Adrenal gland (tissue), 12 donors: ENCODE results near the gene CYP2C18. TPM values are rescaled to one million over a fixed set of nuclear protein-coding genes. Genes with fewer than 3 reads are reported as not detected.

Experiments
- DNase-seq, 7 donors: peaks; one replicate each; pipeline ENCODE4 v3.0.0-alpha.2; 2019 to 2020
- H3K27ac ChIP-seq, 5 donors: fragments of 200-600 bp; sonication (generic) in 4 of 5; 1 replicate in 3 of 5; 2 replicates in 2 of 5; pipeline versions ENCODE4 v1.5.1 to v1.8.0; 2016 to 2020; ENCODE audit warnings: mild to moderate bottlenecking in 1 of 5
- H3K27me3 ChIP-seq: fragments of 200-600 bp; 2 replicates; pipeline ENCODE4 v1.8.0; 2021
- H3K36me3 ChIP-seq, 2 donors: fragments of 200-600 bp; replicated peaks in 1 of 2; 1 replicate in 1 of 2; 2 replicates in 1 of 2; pipeline versions ENCODE4 v1.5.1 to v1.8.0; 2018 to 2022
- H3K4me1 ChIP-seq, 2 donors: fragments of 200-600 bp; replicated peaks in 1 of 2; 1 replicate in 1 of 2; 2 replicates in 1 of 2; pipeline versions ENCODE4 v1.5.1 to v1.8.0; 2018 to 2021
- H3K4me3 ChIP-seq, 4 donors: fragments of 200-600 bp; sonication (generic) in 3 of 4; one replicate each; pipeline ENCODE4 v1.5.1; 2016 to 2018
- H3K9me3 ChIP-seq, 3 donors: fragments of 200-600 bp; sonication (generic) in 1 of 3; replicated peaks in 1 of 3; 1 replicate in 2 of 3; 2 replicates in 1 of 3; pipeline versions ENCODE4 v1.5.1 to v1.8.0; 2016 to 2021
- POLR2A ChIP-seq, 2 donors: fragments of 450-650 bp; IDR thresholded peaks; one replicate each; pipeline ENCODE4 v1.6.1; 2017; ENCODE audit warnings: antibody characterized with exemption in 2 of 2, mild to moderate bottlenecking in 2 of 2, moderate library complexity in 1 of 2
- WGBS, 4 donors: extraction: QIAGEN DNeasy Blood & Tissue Kit in 2 of 4; methylation state at CpG; one replicate each; pipeline versions ENCODE4 v1.1.5 to v1.1.7; 2013 to 2017; 5-methylcytosine and 5-hydroxymethylcytosine counted together
- intact Hi-C, 2 donors: fragments of 100-400 bp; cut with DNase I; formaldehyde crosslinking; loops; one replicate each; pipeline versions ENCODE4 v1.14.1 to v1.15.0; 2022 to 2023
- polyA plus RNA-seq, 3 donors: library from polyadenylated mRNA; stranded (reverse); fragments of 200-250 nt in 2 of 3; fragments of 350-450 nt in 1 of 3; fragmentation: Illumina TruSeq in 1 of 3; extraction: RNeasy Lipid Tissue Mini Kit (QIAGEN cat#74804) in 1 of 3; gene quantifications; one replicate each; pipeline ENCODE4 v1.2.3, GENCODE V29; 2013 to 2014
- total RNA-seq, 9 donors: library from RNA; depleted of rRNA in 4 of 9; stranded (reverse); fragments of >200 nt in 4 of 9; fragments of 120-200 nt in 1 of 9; fragmentation: NEBNext Ultra II Directional in 1 of 9; extraction: Animal tissue kit (Norgen Biotek cat#: 25700) in 1 of 9; gene quantifications; one replicate each; pipeline versions ENCODE4 v1.1.0 to v1.2.4, GENCODE V29; 2013 to 2023
- TF ChIP-seq, protein P1 (sequence below), 6 experiments: fragments of 450-650 bp in 4 of 6; fragments of 200-600 bp in 2 of 6; sonication (generic) in 1 of 6; IDR thresholded peaks; 1 replicate in 5 of 6; 2 replicates in 1 of 6; pipeline versions ENCODE4 v1.5.1 to v1.8.0; 2016 to 2021; ENCODE audit warnings: antibody characterized with exemption in 6 of 6, mild to moderate bottlenecking in 2 of 6, moderate library complexity in 1 of 6
- donor health status: healthy with polysubstance abuse.
- donor health status: Bipolar disorder and iron deficiency.
- donor health status: DM: yes; HTN: yes; CAD: no.
- donor health status: DM: no; HTN: no; CAD: no.
- donor health status: DM: no; HTN: no; CAD: no.
- donor health status: DM: yes; HTN: yes; CAD: no.

The CYP2C18 gene
- total and polyA plus RNA-seq, 12 donors = 0.03 to 0.07 (median 0.06) TPM; not detected in 9

DNA sequence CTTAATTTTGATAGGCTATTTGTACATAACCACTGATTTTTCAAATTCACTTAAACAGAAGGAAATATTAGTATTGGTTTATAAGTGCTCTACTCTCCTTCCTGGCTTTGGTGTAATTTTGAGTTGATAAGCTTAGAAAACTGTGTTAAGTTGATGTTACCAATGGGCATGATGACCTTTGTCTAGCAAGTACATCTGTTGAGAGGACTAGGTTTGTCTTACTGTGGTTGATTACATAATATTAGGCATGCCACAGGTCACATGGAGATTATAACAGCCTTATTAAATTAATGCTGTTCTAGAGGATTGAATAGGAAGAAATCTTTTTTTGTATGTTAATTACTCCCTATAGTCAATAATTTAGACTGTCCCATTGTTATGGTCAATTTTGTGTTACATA, 27.0 kb downstream of the CYP2C18 start:
- H3K27me3 ChIP-seq = no peaks in the 10 kb centered on the region
- TF ChIP-seq, protein P1, sequence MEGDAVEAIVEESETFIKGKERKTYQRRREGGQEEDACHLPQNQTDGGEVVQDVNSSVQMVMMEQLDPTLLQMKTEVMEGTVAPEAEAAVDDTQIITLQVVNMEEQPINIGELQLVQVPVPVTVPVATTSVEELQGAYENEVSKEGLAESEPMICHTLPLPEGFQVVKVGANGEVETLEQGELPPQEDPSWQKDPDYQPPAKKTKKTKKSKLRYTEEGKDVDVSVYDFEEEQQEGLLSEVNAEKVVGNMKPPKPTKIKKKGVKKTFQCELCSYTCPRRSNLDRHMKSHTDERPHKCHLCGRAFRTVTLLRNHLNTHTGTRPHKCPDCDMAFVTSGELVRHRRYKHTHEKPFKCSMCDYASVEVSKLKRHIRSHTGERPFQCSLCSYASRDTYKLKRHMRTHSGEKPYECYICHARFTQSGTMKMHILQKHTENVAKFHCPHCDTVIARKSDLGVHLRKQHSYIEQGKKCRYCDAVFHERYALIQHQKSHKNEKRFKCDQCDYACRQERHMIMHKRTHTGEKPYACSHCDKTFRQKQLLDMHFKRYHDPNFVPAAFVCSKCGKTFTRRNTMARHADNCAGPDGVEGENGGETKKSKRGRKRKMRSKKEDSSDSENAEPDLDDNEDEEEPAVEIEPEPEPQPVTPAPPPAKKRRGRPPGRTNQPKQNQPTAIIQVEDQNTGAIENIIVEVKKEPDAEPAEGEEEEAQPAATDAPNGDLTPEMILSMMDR (IDR thresholded peaks at IDR 0.05) = no peak
- no peak for TF ChIP-seq POLR2A (IDR thresholded peaks at IDR 0.05)
- intact Hi-C loops = no loop called here

DNA sequence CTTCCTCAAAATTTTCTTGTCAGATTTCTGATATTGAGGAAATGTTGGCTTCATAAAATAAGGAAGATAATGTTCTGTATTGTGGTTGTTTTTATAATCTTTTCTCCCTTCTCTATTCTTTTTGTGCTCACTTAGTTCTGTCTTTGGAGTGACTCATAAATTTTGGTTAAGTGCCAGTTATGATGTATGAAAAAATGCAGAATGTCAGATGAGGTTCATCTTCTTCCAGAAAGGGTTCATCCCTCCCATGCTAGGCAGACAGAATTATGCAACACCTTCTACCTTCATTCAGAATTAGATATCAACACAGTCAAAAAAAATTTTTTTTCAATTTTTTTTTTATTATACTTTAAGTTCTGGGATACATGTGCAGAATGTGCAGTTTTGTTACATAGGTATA, 42.3 kb downstream of the CYP2C18 start:
- TF ChIP-seq POLR2A (IDR thresholded peaks at IDR 0.05) = no peak
- TF ChIP-seq, protein P1 (IDR thresholded peaks at IDR 0.05) = no peak
- DNase-seq = no peak
- no peak overlapping the region for H3K4me3 ChIP-seq
- no peaks in the 10 kb centered on the region for H3K9me3 ChIP-seq
- H3K27me3 ChIP-seq = no peaks in the 10 kb centered on the region
- no peak overlapping the region for H3K27ac ChIP-seq
- H3K36me3 ChIP-seq = no peaks in the 10 kb centered on the region
- intact Hi-C loops = no loop called here
- H3K4me1 ChIP-seq = no peaks in the 10 kb centered on the region

More for the DNA sequence above, 27.0 kb downstream of the CYP2C18 start:
- Histone ChIP-seq H3K27ac (no peak overlapping the region), H3K4me1 (no peaks in the 10 kb centered on the region), H3K36me3 (no peaks in the 10 kb centered on the region), H3K9me3 (no peaks in the 10 kb centered on the region), H3K4me3 (no peak overlapping the region)
- DNase-seq = no peak

DNA sequence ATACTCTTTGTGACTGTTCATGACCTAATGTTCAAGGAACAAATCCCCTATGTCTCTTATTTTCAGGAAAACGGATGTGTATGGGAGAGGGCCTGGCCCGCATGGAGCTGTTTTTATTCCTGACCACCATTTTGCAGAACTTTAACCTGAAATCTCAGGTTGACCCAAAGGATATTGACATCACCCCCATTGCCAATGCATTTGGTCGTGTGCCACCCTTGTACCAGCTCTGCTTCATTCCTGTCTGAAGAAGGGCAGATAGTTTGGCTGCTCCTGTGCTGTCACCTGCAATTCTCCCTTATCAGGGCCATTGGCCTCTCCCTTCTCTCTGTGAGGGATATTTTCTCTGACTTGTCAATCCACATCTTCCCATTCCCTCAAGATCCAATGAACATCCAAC, 51.7 kb downstream of the CYP2C18 start:
- Histone ChIP-seq H3K36me3 (no peaks in the 10 kb centered on the region), H3K27me3 (no peaks in the 10 kb centered on the region), H3K9me3 (no peaks in the 10 kb centered on the region), H3K4me1 (no peaks in the 10 kb centered on the region), H3K4me3 (no peak overlapping the region), H3K27ac (no peak overlapping the region)
- intact Hi-C loops = no loop called here
- no peak for DNase-seq
- 54 to 65% (median 60%) methylated on average over 3 of the region's 3 CpGs for WGBS, 4 donors
- TF ChIP-seq POLR2A (IDR thresholded peaks at IDR 0.05) = no peak
- TF ChIP-seq, protein P1 (IDR thresholded peaks at IDR 0.05) = no peak

DNA sequence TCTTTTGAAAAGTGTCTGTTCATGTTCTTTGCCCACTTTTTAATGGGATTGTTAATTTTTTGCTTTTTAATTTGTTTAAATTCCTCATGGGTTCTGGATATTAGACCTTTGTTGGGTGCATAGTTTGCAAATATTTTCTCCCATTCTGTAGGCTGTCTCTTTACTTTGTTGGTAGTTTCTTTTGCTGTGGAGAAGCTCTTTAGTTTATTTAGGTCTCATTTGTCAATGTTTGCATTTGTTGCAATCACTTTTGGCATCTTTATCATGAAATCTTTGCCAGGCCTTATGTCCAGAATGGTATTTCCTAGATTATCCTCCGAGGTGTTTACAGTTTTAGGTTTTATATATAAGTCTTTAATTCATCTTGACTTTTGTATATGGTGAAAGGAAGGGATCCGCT, 55.1 kb downstream of the CYP2C18 start:
- DNase-seq = no peak
- H3K36me3 ChIP-seq = no peaks in the 10 kb centered on the region
- 68 to 69% (median 68%) methylated on average over 2 of the region's 2 CpGs for WGBS, 4 donors
- H3K4me3 ChIP-seq = no peak overlapping the region
- H3K27ac ChIP-seq = no peak overlapping the region
- TF ChIP-seq, protein P1 (IDR thresholded peaks at IDR 0.05) = no peak
- no peak for TF ChIP-seq POLR2A (IDR thresholded peaks at IDR 0.05)
- intact Hi-C loops = no loop called here
- H3K27me3 ChIP-seq = no peaks in the 10 kb centered on the region
- no peaks in the 10 kb centered on the region for H3K4me1 ChIP-seq
- H3K9me3 ChIP-seq = no peaks in the 10 kb centered on the region
